ENCODE results near the gene SEC61A1. TPM values are rescaled to one million over a fixed set of nuclear protein-coding genes. Genes with fewer than 3 reads are reported as not detected.

SEC61A1 gene
- 100 to 1,000 TPM in 1 of 6 donors, 10 to 100 TPM in 5; 72.7 to 128 (median 79.2) TPM for polyA plus RNA-seq (ENCODE audit: low read depth in 6 of 6)

- H3K36me3 Mint-ChIP-seq, result peaks cover 0 to 7% of the 10 kb centered on the region in 2 donors
- ATAC-seq (ENCODE audit: low read depth in 2 of 2) (peak; percentile 93 to 94), DNase-seq (peak; percentile 96)
- H3K27ac Mint-ChIP-seq, result peak within 1 kb of the TSS; percentile 96 to 99 (median 97)
- H3K4me3 Mint-ChIP-seq, result peak within 1 kb of the TSS; percentile 90 to 97 (median 95)
- peaks cover 36 to 41% (median 38%) of the 10 kb centered on the region in 3 donors for H3K4me1 Mint-ChIP-seq
- peaks cover 3% of the 10 kb centered on the region in 3 donors for H3K27me3 Mint-ChIP-seq
- H3K9me3 Mint-ChIP-seq, result no peaks in the 10 kb centered on the region
Observed at GRCh38 chr3:128051837-128052594, at the start of gene SEC61A1. TSS of gene SEC61A1 (plus strand) at chr3:128052437. CDS start at chr3:128052553, 116 bp downstream.

DNA sequence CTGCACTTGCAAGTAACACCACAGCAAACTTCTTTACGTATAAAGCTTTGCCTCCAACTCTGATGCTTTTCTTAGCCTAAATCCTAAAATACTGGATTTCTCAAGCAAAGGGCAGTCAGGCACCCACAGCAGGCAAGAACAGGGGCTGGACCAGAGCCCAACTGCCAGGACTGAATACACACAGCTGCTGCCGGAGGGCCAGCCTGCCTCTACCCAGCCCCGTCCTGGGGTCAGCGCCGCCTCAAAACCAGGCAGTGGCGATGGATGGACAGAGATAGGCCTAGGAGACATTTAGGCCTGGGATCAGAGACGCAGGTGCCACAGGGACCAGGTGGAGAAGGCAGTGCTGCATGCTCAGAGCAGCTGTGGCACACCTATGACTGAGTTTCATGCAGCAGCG is 47.6 kb upstream of the SEC61A1 start:
- Mint-ChIP-seq H3K4me1 (peaks cover 0 to 1% (median 0%) of the 10 kb centered on the region in 3 donors), H3K9me3 (no peaks in the 10 kb centered on the region), H3K27me3 (peaks cover 24 to 40% (median 34%) of the 10 kb centered on the region in 3 donors), H3K4me3 (no peak overlapping the region), H3K27ac (no peak overlapping the region), H3K36me3 (no peaks in the 10 kb centered on the region)
- ATAC-seq (ENCODE audit: low read depth in 2 of 2), result no peak
- no peak for DNase-seq

DNA sequence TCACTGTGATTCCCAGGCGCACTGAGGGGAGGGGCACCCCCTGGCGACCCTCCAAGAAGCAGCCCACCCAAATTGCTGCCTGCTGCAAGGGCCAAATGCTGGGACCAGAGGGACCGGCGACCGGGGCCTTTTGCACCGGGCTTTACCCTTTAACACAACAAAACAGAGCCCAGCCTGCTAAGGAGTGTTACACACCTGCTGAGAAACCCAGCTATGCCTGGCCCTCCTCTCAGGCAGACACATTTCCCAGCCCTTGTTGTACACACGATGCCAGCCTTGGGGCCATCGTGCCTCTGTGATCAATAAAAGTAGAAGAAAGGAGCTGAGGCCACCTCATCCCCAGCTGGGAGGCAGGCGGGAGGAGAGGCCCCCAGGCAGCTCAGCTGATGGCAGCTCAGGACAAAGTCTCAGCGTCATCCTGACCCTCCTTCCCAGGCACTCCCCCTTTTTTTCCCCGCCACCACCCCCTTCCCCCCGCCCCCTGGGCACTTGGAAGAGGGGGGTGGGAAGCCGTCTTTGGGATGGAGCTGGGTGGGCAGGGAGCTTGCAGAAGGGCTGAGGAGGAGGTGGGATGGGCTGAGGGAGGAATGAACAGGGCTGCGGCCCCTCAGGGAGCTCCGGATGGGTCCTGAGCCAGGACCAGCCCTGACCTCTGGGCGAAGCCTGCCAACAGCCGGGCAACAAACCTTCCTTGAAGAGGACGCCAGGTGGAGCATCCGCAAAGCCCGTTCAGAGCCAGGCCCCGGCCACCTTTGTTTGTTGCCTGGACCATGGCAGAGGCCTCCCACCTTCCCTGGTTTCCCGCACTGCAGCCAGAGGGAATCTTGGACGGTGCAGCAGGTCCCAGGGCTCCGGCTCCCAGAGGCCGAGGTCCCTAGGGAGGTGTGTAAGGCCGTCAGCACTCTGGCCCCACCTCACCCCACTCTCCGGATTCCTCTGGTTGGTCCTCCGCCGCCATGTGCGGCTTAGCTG is 45.9 kb upstream of the SEC61A1 start:
- peaks cover 24 to 46% (median 42%) of the 10 kb centered on the region in 3 donors for H3K27me3 Mint-ChIP-seq
- no peak overlapping the region for H3K27ac Mint-ChIP-seq
- no peak for DNase-seq
- no peaks in the 10 kb centered on the region for H3K36me3 Mint-ChIP-seq
- H3K4me3 Mint-ChIP-seq, result no peak overlapping the region
- H3K9me3 Mint-ChIP-seq, result no peaks in the 10 kb centered on the region
- ATAC-seq (ENCODE audit: low read depth in 2 of 2), result no peak
- peaks cover 0 to 3% (median 2%) of the 10 kb centered on the region in 3 donors for H3K4me1 Mint-ChIP-seq

- DNase-seq, result no peak
- ATAC-seq (ENCODE audit: low read depth in 2 of 2), result no peak
- Mint-ChIP-seq H3K4me1 (peaks cover 0 to 5% (median 5%) of the 10 kb centered on the region in 3 donors), H3K27me3 (peaks cover 24 to 51% (median 46%) of the 10 kb centered on the region in 3 donors), H3K4me3 (no peak overlapping the region), H3K27ac (no peak overlapping the region), H3K9me3 (no peaks in the 10 kb centered on the region), H3K36me3 (no peaks in the 10 kb centered on the region)
Observed at GRCh38 chr3:128007033-128007424, 45.2 kb upstream of the SEC61A1 start.

DNA sequence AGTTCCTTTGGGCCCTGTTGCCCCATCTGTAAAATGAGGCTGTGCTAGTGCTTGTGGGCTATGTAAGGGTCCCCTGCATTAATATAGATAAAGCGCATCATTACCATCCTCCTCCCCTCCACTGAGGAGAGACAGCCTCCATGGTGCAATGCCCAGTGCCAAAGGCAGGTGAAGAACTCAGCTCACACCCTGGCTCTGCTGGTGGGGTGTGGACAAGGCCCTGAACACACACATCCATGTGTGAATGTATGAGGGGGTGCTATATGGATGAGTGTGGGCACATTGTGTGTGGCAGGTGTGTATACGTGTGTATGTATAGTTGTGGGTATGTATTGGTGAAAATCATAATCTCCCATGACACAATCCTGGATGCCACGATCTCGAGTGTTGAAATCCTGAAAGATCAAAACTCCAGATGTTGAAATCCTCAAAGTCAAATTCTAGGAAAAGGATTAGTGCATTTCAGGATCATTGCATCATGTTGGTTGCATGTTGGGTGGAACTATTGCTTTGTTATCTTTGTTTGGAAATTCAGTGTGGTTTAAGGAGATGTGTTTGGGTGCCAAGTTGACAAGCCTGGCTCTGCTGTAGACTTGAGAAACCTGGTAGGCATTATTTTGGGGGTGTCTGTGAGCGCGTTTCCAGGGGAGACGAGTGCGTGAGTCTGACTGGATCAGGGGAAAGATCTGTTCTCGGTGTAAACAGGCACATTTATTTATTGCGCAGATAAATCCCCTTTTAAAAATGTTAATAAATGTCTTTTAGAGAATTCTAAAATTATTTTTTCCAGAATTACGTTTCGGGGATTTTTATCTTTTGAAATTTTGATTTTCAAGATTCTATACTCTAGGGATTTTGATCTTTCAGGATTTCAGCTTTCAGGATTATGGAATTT is 42.0 kb upstream of the SEC61A1 start:
- DNase-seq (no peak), ATAC-seq (ENCODE audit: low read depth in 2 of 2) (no peak)
- Mint-ChIP-seq H3K9me3 (no peaks in the 10 kb centered on the region), H3K4me1 (peaks cover 0 to 5% (median 5%) of the 10 kb centered on the region in 3 donors), H3K4me3 (no peak overlapping the region), H3K36me3 (no peaks in the 10 kb centered on the region), H3K27ac (no peak overlapping the region), H3K27me3 (peaks cover 12 to 44% (median 41%) of the 10 kb centered on the region in 3 donors)

- Mint-ChIP-seq H3K27me3 (peaks cover 9 to 36% (median 32%) of the 10 kb centered on the region in 3 donors), H3K36me3 (no peaks in the 10 kb centered on the region), H3K4me3 (no peak overlapping the region), H3K9me3 (peaks cover 0 to under 1% (median 0%) of the 10 kb centered on the region in 7 donors), H3K4me1 (peaks cover 0 to 5% (median 5%) of the 10 kb centered on the region in 3 donors), H3K27ac (no peak overlapping the region)
- ATAC-seq (ENCODE audit: low read depth in 2 of 2), result no peak
- DNase-seq, result no peak
Observed at GRCh38 chr3:128011140-128011539, 41.1 kb upstream of the SEC61A1 start.

- Mint-ChIP-seq H3K4me1 (peaks cover 0 to 5% (median 4%) of the 10 kb centered on the region in 3 donors), H3K36me3 (no peaks in the 10 kb centered on the region), H3K27me3 (peaks cover 9 to 31% (median 28%) of the 10 kb centered on the region in 3 donors), H3K9me3 (peaks cover 0 to 5% (median 0%) of the 10 kb centered on the region in 7 donors), H3K4me3 (no peak overlapping the region), H3K27ac (no peak overlapping the region)
- no peak for DNase-seq
- ATAC-seq (ENCODE audit: low read depth in 2 of 2), result no peak
Observed at GRCh38 chr3:128012050-128012449, 40.2 kb upstream of the SEC61A1 start.

DNA sequence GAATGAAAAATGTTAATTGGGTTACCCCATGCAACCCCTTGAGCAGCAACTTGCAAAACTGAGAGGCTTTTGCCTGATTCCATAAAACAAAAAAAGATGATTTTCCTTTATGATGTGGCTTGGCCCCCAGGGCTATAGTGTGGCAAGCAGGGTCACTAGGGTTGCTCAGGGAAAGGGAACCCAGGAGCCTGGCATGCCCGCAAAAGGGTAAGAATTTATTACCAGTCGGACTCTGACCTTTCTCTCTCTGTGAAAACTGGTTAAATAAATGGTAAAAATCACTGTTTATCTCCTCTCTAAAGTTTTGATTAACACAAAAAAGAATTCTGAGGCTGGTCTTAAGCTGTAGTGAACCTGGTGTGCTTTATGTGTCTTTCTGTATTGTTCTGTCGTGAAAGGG is 37.7 kb upstream of the SEC61A1 start:
- Mint-ChIP-seq H3K4me1 (peaks cover 0 to 5% (median 4%) of the 10 kb centered on the region in 3 donors), H3K36me3 (no peaks in the 10 kb centered on the region), H3K4me3 (no peak overlapping the region), H3K27ac (no peak overlapping the region), H3K9me3 (peaks cover 0 to 5% (median 0%) of the 10 kb centered on the region in 7 donors), H3K27me3 (peaks cover 9 to 23% (median 15%) of the 10 kb centered on the region in 3 donors)
- ATAC-seq (ENCODE audit: low read depth in 2 of 2) (no peak), DNase-seq (no peak)

DNA sequence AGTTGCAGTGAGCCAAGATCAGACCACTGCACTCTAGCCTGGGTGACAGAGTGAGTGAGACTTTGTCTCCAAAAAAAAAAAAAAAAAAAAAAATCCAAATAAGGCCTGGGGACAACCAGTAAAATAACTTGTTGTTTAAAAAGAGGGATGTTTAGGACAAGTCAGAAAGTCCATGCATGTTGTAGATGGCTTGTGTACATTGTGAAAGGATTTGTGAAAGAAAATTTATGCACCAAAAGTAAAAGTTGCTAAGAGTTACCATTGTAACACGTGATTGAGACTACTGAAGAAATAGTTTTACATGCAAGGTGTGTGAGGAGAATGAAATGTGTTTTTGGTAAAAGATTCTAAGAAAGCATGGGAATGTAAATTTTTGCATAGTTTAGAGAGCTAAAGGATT is 35.7 kb upstream of the SEC61A1 start:
- H3K4me3 Mint-ChIP-seq, result no peak overlapping the region
- no peak overlapping the region for H3K27ac Mint-ChIP-seq
- peaks cover 0 to 5% (median 0%) of the 10 kb centered on the region in 7 donors for H3K9me3 Mint-ChIP-seq
- DNase-seq (no peak), ATAC-seq (ENCODE audit: low read depth in 2 of 2) (no peak)
- no peaks in the 10 kb centered on the region for H3K36me3 Mint-ChIP-seq
- peaks cover 3 to 4% (median 4%) of the 10 kb centered on the region in 3 donors for H3K27me3 Mint-ChIP-seq
- peaks cover 0 to 2% (median 1%) of the 10 kb centered on the region in 3 donors for H3K4me1 Mint-ChIP-seq

DNA sequence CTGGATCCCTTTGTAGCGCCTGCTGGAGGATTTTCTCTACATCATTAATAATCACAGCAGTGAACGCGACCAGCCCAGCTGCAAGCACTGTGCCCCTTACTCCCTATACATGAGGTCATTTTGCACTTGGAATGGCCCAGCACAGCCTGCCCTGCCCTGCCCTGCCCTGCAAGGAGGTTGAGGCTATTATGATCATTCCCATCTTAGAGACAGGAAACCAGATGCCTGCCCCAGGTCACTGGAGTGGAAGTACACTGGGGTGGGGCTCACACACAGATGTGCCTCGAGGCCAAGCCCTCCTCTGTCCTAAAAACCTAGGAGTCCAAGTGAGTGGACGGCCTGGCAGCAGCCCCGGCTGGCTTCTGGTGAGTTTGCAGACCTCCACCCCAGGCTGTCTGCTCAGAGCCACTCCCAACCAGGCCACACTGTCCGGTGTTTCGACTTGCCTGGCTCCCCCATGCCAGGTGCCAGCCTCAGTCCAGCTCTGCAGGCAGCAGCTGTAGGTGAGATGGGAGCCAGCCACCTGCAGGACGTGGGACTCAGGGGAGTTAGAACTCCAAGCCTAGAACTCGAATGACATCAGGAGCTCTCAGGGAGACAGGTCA is 30.4 kb upstream of the SEC61A1 start:
- no peaks in the 10 kb centered on the region for H3K9me3 Mint-ChIP-seq
- no peak overlapping the region for H3K4me3 Mint-ChIP-seq
- H3K36me3 Mint-ChIP-seq, result no peaks in the 10 kb centered on the region
- H3K27me3 Mint-ChIP-seq, result peaks cover 18 to 33% (median 27%) of the 10 kb centered on the region in 3 donors
- no peak for ATAC-seq (ENCODE audit: low read depth in 2 of 2)
- no peak for DNase-seq
- H3K27ac Mint-ChIP-seq, result no peak overlapping the region
- H3K4me1 Mint-ChIP-seq, result no peaks in the 10 kb centered on the region

GRCh38 chr3:128033102-128033501 is 19.1 kb upstream of the SEC61A1 start:
- Mint-ChIP-seq H3K9me3 (peaks cover 0 to 1% (median 0%) of the 10 kb centered on the region in 7 donors), H3K36me3 (no peaks in the 10 kb centered on the region), H3K4me3 (no peak overlapping the region), H3K27ac (no peak overlapping the region), H3K27me3 (peaks cover 15 to 32% (median 29%) of the 10 kb centered on the region in 3 donors), H3K4me1 (no peaks in the 10 kb centered on the region)
- ATAC-seq (ENCODE audit: low read depth in 2 of 2), result no peak
- DNase-seq, result no peak

DNA sequence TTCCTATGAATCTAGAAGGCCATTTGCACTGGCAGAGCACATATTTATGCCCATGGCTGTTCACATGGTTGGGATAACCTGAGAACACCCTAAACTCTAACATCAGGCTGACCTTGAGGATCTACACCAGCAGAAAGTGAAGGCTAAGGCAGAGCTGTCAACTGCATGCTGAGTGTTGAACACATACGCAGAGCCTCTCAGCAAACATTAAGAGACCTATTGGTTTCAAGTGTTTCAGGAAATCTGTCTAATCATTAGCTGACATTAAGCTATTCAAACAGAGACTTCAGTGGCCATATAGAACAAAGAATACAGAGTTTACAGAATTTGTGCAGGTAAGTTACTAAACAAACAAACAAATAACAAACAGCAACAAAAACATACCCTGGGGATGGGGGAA is 16.1 kb upstream of the SEC61A1 start:
- H3K4me1 Mint-ChIP-seq, result no peaks in the 10 kb centered on the region
- peaks cover 15 to 32% (median 29%) of the 10 kb centered on the region in 3 donors for H3K27me3 Mint-ChIP-seq
- H3K9me3 Mint-ChIP-seq, result peaks cover 0 to 1% (median 0%) of the 10 kb centered on the region in 7 donors
- DNase-seq (no peak), ATAC-seq (ENCODE audit: low read depth in 2 of 2) (no peak)
- H3K36me3 Mint-ChIP-seq, result no peaks in the 10 kb centered on the region
- H3K27ac Mint-ChIP-seq, result no peak overlapping the region
- H3K4me3 Mint-ChIP-seq, result no peak overlapping the region

Data from naive B cell (primary cell).